ENCODE results near the gene REL.
A peak's percentile ranks its signal among the peaks of the same experiment; 100 is the strongest.

REL gene

DNA sequence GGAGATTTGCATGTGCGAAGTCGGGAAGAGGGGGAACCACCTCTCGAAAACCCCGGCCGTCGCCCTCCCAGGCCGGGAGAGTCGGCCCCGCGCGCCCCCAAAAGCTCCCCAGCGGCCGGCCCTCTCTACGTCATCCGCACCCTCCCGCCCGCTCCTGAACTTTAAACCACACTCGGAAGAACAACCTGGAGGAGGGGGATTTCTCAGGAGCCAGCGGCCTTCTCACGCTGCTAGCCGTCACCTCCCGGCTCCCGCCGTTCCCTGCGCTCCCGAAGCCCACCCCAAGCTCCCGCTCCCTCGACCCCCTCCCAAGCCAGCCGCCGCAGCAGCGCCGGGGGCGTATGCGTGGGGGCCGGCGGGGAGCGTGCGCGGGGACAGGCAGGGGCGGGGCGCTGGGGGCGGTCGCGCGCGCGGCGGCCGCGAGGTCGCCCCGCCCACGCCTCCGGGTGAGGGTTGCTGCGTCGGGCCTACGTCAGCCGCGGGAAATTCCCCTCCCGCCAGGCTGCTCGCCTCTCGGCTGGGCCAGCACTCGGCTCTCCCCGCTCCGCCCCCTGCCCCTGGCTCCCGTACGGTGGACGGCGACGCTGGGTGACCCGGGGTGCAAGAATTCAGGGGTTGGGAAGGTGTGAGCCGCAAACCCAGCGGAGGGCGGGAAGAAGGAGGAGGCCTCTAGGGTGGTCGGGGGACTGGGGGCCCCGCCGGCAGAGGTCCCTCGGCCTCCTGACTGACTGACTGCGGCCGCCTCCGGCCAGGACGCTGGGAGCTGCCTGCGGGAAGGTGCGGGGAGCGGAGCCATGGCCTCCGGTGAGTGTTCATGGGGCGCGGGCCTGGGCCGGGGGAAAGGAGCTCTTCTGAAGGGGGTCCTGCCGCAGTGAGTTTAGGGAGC is at the start of gene REL:
REL (plus strand) TSS at position 528 of the 886 bp plus-strand sequence; CDS start at position 795, 267 bp downstream.
- no peaks in the 10 kb centered on the region for H3K27me3 ChIP-seq (ENCODE audit: insufficient read depth, low read length, poor library complexity)
- peak within 1 kb of the TSS; percentile 94 for H3K27ac ChIP-seq (ENCODE audit: low read length)
- DNase-seq (peak; percentile 86), ATAC-seq (ENCODE audit: insufficient read depth, low read depth) (peak; percentile 79)
- no peaks in the 10 kb centered on the region for H4K20me1 ChIP-seq (ENCODE audit: insufficient read depth, low read length)
- H3K36me3 ChIP-seq (ENCODE audit: insufficient read depth, low read length): no peaks in the 10 kb centered on the region; the same call in 1 of the 2 replicates
- peak within 1 kb of the TSS; percentile 53 to 74 for H3K4me3 ChIP-seq (ENCODE audit: low read depth in 1 of 2, low read length in 2 of 2)
- no peaks in the 10 kb centered on the region for H3K9me3 ChIP-seq (ENCODE audit: insufficient read depth, low read length, severe bottlenecking)
- H3K4me2 ChIP-seq (ENCODE audit: insufficient read depth, low read length): peak within 1 kb of the TSS; percentile 77
- peak within 1 kb of the TSS; percentile 95 for H2AFZ ChIP-seq (ENCODE audit: low read depth, low read length)
- peaks cover 34% of the 10 kb centered on the region for H3K4me1 ChIP-seq (ENCODE audit: insufficient read depth, low read length)
- H3K9ac ChIP-seq (ENCODE audit: low read depth, low read length): peak within 1 kb of the TSS; percentile 78
- TF ChIP-seq, protein P1, sequence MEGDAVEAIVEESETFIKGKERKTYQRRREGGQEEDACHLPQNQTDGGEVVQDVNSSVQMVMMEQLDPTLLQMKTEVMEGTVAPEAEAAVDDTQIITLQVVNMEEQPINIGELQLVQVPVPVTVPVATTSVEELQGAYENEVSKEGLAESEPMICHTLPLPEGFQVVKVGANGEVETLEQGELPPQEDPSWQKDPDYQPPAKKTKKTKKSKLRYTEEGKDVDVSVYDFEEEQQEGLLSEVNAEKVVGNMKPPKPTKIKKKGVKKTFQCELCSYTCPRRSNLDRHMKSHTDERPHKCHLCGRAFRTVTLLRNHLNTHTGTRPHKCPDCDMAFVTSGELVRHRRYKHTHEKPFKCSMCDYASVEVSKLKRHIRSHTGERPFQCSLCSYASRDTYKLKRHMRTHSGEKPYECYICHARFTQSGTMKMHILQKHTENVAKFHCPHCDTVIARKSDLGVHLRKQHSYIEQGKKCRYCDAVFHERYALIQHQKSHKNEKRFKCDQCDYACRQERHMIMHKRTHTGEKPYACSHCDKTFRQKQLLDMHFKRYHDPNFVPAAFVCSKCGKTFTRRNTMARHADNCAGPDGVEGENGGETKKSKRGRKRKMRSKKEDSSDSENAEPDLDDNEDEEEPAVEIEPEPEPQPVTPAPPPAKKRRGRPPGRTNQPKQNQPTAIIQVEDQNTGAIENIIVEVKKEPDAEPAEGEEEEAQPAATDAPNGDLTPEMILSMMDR (IDR thresholded peaks at IDR 0.05; ENCODE audit: borderline replicate concordance, extremely low read depth, low read length, poor library complexity, severe bottlenecking): peak; percentile 6
- no peak for TF ChIP-seq EZH2 (IDR thresholded peaks at IDR 0.05; ENCODE audit: borderline replicate concordance, low read depth, low read length, severe bottlenecking)
- peaks cover 48% of the 10 kb centered on the region for H3K79me2 ChIP-seq (ENCODE audit: insufficient read depth, low read length)

DNA sequence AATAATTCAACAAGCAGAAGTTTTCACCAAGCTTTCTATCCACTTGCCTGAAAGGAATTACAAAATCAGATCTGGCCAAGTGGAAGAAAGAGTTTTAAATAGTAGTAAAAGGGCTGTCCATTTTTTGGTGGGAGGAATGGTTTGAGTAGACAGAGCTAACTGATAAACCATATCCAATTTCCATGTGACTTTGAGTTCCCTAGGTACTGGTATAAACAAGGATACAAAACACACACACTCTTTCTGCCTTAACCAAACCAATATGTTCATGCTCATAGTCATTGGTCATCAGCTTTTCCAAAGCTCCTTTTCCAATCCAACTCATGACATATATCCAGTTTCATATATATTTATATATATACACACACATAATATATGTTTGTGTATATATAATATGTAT is 49.5 kb upstream of the REL start:
- ATAC-seq (ENCODE audit: insufficient read depth, low read depth) (no peak), DNase-seq (no peak)
- no peaks in the 10 kb centered on the region for H3K36me3 ChIP-seq (ENCODE audit: insufficient read depth, low read length)
- no peak overlapping the region for H2AFZ ChIP-seq (ENCODE audit: low read depth, low read length)
- H3K4me2 ChIP-seq (ENCODE audit: insufficient read depth, low read length): no peak overlapping the region
- no peaks in the 10 kb centered on the region for H3K4me1 ChIP-seq (ENCODE audit: insufficient read depth, low read length)
- TF ChIP-seq, protein P1 (IDR thresholded peaks at IDR 0.05; ENCODE audit: borderline replicate concordance, extremely low read depth, low read length, poor library complexity, severe bottlenecking): no peak
- TF ChIP-seq EZH2 (IDR thresholded peaks at IDR 0.05; ENCODE audit: borderline replicate concordance, low read depth, low read length, severe bottlenecking): no peak
- no peaks in the 10 kb centered on the region for H3K79me2 ChIP-seq (ENCODE audit: insufficient read depth, low read length)
- H4K20me1 ChIP-seq (ENCODE audit: insufficient read depth, low read length): no peaks in the 10 kb centered on the region
- no peak overlapping the region for H3K4me3 ChIP-seq (ENCODE audit: low read depth in 1 of 2, low read length in 2 of 2)
- no peak overlapping the region for H3K27ac ChIP-seq (ENCODE audit: low read length)
- H3K9ac ChIP-seq (ENCODE audit: low read depth, low read length): no peak overlapping the region
- peaks cover 5% of the 10 kb centered on the region for H3K27me3 ChIP-seq (ENCODE audit: insufficient read depth, low read length, poor library complexity)
- H3K9me3 ChIP-seq (ENCODE audit: insufficient read depth, low read length, severe bottlenecking): no peaks in the 10 kb centered on the region

GRCh38 chr2:60832621-60833020 is 48.8 kb upstream of the REL start:
- Histone ChIP-seq H4K20me1 (ENCODE audit: insufficient read depth, low read length) (no peaks in the 10 kb centered on the region), H3K4me3 (ENCODE audit: low read depth in 1 of 2, low read length in 2 of 2) (no peak overlapping the region), H3K4me1 (ENCODE audit: insufficient read depth, low read length) (no peaks in the 10 kb centered on the region), H3K79me2 (ENCODE audit: insufficient read depth, low read length) (no peaks in the 10 kb centered on the region), H2AFZ (ENCODE audit: low read depth, low read length) (no peak overlapping the region), H3K27me3 (ENCODE audit: insufficient read depth, low read length, poor library complexity) (peaks cover 5% of the 10 kb centered on the region), H3K27ac (ENCODE audit: low read length) (no peak overlapping the region), H3K4me2 (ENCODE audit: insufficient read depth, low read length) (no peak overlapping the region), H3K9ac (ENCODE audit: low read depth, low read length) (no peak overlapping the region), H3K36me3 (ENCODE audit: insufficient read depth, low read length) (no peaks in the 10 kb centered on the region), H3K9me3 (ENCODE audit: insufficient read depth, low read length, severe bottlenecking) (no peaks in the 10 kb centered on the region)
- DNase-seq (no peak), ATAC-seq (ENCODE audit: insufficient read depth, low read depth) (no peak)
- TF ChIP-seq EZH2 (IDR thresholded peaks at IDR 0.05; ENCODE audit: borderline replicate concordance, low read depth, low read length, severe bottlenecking): no peak
- TF ChIP-seq, protein P1 (IDR thresholded peaks at IDR 0.05; ENCODE audit: borderline replicate concordance, extremely low read depth, low read length, poor library complexity, severe bottlenecking): no peak

All from DND-41 (cell line).